Activated T-helper 2 cell treated with anti-CD3 and anti-CD28 coated beads, Interferon-gamma antibody, Interleukin-2, Interleukin-4, amounts not matched to agents 10 μg/mL and 5 μg/mL and 100 μg/mL, durations not matched to agents 14 hours and 24 hours and 36 hours (primary cell): ENCODE measurements around the gene CD226. TPM values are rescaled to one million over a fixed set of nuclear protein-coding genes. Genes with fewer than 3 reads are reported as not detected.
"Not testable (repeated sequence)": the region's sequence is repeated elsewhere in the genome, so short reads cannot be mapped to it uniquely, and the experiment has no call there.

Experiments used
- DNase-seq: peaks from one replicate; pipeline ENCODE4 v3.0.0; 2021; ENCODE audit warnings: low spot score
- H3K27ac Mint-ChIP-seq: one replicate; pipeline ENCODE4 v1.8.0; 2021; ENCODE audit warnings: mixed read lengths
- H3K27me3 Mint-ChIP-seq: one replicate; pipeline ENCODE4 v1.8.0; 2021; ENCODE audit warnings: low read depth, mixed read lengths
- H3K36me3 Mint-ChIP-seq: one replicate; pipeline ENCODE4 v1.8.0; 2021; ENCODE audit warnings: low read depth, mixed read lengths
- H3K4me1 Mint-ChIP-seq: one replicate; pipeline ENCODE4 v1.8.0; 2021; ENCODE audit warnings: low read depth, mixed read lengths
- H3K4me3 Mint-ChIP-seq: one replicate; pipeline ENCODE4 v1.8.0; 2021; ENCODE audit warnings: low read depth, mild to moderate bottlenecking, moderate library complexity, mixed read lengths
- H3K9me3 Mint-ChIP-seq: one replicate; pipeline ENCODE4 v1.8.0; 2021; ENCODE audit warnings: mixed read lengths
- intact Hi-C: fragments of 100-400 bp; cut with micrococcal nuclease; formaldehyde crosslinking; loops from one replicate; pipeline ENCODE4 v1.15.1; 2023
- total RNA-seq: library from RNA; stranded (reverse); gene quantifications from 2 replicates; pipeline ENCODE4 v1.2.3, GENCODE V29; 2022

CD226 gene
- total RNA-seq, 1 donor from 2014 or later = 81.5 TPM

DNA sequence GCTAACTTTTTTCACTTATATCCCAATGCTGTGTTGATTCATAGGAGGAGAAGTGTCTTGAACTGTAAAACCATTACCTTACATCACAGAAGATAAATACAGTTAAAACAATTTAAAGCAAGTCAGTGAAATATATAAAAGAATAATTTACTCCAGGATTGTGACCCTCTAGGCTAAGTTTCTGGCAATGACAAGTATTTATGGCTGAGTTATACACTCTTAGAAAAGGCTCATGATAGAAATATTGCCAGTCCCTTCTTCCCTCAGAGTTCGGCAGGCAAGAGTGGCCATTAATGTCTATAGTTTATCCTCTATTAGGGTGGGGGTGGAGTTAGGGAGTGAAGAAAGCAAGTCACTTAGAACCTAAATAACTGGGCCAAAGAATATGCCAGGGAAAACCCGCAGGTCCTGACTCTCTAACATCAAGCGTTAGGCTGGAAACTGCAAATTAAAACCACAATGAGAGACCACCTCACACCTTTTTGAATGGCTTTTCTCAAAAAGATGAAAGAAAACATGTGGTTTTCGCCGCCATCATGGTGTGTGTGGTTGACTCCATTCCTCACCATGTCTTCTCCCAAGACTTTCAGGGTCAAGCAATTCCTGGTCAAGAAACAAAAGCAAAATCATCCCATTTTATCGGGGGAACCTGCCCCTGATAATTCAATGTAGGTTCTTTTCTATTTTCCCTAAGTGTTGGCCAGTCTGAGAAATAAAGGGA, 69.3 kb downstream of the CD226 start:
- peaks cover 10% of the 10 kb centered on the region for H3K9me3 Mint-ChIP-seq
- H3K27ac Mint-ChIP-seq = no peak overlapping the region
- intact Hi-C loops = no loop called here
- H3K36me3 Mint-ChIP-seq = peaks cover 69% of the 10 kb centered on the region
- H3K4me3 Mint-ChIP-seq = no peak overlapping the region
- H3K4me1 Mint-ChIP-seq = peaks cover 24% of the 10 kb centered on the region
- DNase-seq = no peak
- no peaks in the 10 kb centered on the region for H3K27me3 Mint-ChIP-seq

DNA sequence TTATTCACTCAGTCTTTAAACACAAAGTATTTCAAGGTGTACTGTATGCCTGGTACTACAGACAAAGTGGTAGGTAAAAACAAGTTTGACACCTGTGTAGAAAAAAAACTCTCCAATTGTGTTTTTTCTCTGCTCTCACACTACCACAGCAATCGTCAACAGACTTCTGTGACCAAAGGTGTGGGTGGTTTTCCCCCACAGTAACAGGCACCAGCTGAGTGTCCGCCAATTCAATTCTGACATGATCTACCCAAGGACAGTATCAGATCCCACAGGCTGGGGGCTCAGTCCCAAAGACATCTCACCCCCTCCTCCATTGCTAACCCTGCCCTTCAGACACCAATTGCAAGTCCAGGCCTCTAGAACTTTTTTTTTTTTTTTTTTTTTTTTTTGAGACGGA, 71.2 kb downstream of the CD226 start:
- peaks cover 70% of the 10 kb centered on the region for H3K36me3 Mint-ChIP-seq

DNA sequence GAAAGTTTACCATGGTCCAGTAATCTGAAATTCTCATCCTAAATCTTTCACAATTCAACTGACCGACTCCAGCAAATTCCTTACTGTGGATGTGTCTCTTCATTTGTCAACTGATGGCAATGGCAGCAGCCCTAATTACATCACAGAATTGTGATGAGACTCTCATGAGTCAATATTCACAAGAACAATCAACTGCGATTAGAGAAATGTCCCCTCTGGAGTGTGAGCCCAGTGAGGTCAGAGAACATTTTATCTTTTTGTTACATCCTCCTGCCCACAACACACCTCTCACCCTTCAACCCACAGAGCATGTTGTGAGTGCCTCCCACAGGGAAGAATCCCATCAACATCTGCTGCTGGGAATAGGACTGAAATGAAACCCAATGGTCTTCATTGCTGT, 73.6 kb downstream of the CD226 start:
- peaks cover 66% of the 10 kb centered on the region for H3K36me3 Mint-ChIP-seq

More for the DNA sequence above, 71.2 kb downstream of the CD226 start:
- H3K4me1 Mint-ChIP-seq = peaks cover 23% of the 10 kb centered on the region
- H3K9me3 Mint-ChIP-seq = peaks cover 10% of the 10 kb centered on the region
- no peaks in the 10 kb centered on the region for H3K27me3 Mint-ChIP-seq
- intact Hi-C loops = no loop called here
- no peak for DNase-seq
- H3K4me3 Mint-ChIP-seq = no peak overlapping the region
- H3K27ac Mint-ChIP-seq = no peak overlapping the region

DNA sequence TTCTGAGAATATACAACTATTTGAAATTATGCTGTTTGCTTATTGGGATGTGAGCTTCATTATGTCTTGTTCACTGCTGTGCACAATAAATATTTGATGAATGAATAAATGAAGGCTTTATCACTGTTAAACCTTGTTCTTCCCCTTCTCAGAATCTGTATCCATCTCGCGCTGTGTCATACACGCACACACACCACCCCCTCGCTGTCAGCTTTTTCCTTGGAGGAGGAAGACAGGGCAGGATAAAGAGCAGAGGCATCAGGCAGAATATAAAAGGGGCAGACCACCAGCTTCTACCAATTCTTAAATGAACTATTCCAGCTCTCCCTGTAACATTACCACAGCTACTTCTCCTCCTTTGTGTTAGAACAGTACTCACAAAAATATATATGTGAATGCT, 75.0 kb downstream of the CD226 start:
- Mint-ChIP-seq H3K27me3 (no peaks in the 10 kb centered on the region), H3K9me3 (no peaks in the 10 kb centered on the region), H3K4me3 (no peak overlapping the region), H3K36me3 (peaks cover 60% of the 10 kb centered on the region), H3K27ac (peak overlapping the region; percentile 28), H3K4me1 (peaks cover 20% of the 10 kb centered on the region)
- DNase-seq = no peak
- intact Hi-C loops = no loop called here

More for the DNA sequence above, 73.6 kb downstream of the CD226 start:
- peak overlapping the region; percentile 57 for H3K27ac Mint-ChIP-seq
- no peak overlapping the region for H3K4me3 Mint-ChIP-seq
- H3K27me3 Mint-ChIP-seq = no peaks in the 10 kb centered on the region
- DNase-seq = no peak
- intact Hi-C loops = no loop called here
- H3K4me1 Mint-ChIP-seq = peaks cover 21% of the 10 kb centered on the region
- peaks cover 4% of the 10 kb centered on the region for H3K9me3 Mint-ChIP-seq

DNA sequence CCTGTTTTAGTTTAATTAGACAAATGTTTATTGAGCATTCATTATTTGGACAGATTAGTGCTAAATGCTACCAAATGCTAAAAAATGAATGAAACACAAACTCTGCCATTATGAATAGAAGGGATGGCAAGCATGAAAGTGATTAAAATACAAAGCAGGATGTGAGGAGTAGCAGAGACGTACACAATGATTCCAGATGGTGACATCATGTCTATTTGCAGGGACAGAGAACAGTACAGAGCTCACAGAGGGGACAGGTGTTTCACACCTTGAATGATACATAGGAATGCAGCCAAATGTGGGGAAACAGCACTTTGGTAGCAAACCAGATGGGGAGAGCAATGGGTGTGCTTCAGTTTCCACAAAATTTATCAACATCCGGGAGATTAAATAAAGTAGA, 76.3 kb downstream of the CD226 start:
- Mint-ChIP-seq H3K27me3 (no peaks in the 10 kb centered on the region), H3K9me3 (no peaks in the 10 kb centered on the region), H3K27ac (peak overlapping the region; percentile 21), H3K36me3 (peaks cover 59% of the 10 kb centered on the region), H3K4me1 (peaks cover 18% of the 10 kb centered on the region), H3K4me3 (no peak overlapping the region)
- intact Hi-C loops = no loop called here
- DNase-seq = no peak

DNA sequence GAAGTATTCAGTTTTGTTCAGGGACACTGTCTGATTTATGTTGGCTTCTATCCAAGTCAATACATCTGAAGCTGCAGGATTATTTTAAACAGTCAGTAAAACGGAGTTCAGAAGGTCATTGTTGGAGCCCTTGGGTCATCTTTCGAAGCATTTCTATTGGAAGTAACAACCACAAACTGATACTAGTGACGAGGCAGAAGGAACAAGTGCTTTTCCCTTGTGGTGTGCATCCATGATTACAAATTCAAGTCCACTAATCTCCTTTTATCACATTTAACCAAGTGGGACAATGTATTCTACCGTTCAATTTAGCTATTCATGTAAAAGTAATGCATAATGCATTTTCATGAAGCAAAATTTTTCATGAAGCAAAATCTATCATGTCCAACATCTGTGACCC, 76.9 kb downstream of the CD226 start:
- no peak overlapping the region for H3K27ac Mint-ChIP-seq
- H3K36me3 Mint-ChIP-seq = peaks cover 61% of the 10 kb centered on the region
- no peak overlapping the region for H3K4me3 Mint-ChIP-seq
- H3K27me3 Mint-ChIP-seq = no peaks in the 10 kb centered on the region
- no peak for DNase-seq
- intact Hi-C loops = no loop called here
- H3K4me1 Mint-ChIP-seq = peaks cover 18% of the 10 kb centered on the region
- H3K9me3 Mint-ChIP-seq = no peaks in the 10 kb centered on the region

DNA sequence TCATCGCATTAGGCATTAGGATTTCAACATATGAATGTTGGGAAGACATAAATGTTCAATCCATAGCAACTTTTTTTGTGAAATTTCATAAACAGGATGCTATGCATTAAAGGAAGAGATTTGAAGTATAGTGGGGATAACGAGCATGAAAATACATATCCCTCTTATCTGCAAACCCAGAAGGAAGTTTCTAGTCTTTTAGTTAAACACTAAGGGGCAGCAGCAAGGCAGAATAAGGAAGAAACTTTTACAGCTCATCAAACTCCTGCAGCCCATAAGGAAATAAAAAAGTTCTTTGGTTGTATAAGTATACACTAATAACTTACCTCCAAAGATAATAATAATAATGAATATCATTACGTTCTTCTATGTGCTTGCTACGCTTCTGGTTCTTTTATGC, 81.5 kb downstream of the CD226 start:
- Mint-ChIP-seq H3K36me3 (peaks cover 71% of the 10 kb centered on the region), H3K27me3 (no peaks in the 10 kb centered on the region), H3K4me3 (no peak overlapping the region), H3K27ac (no peak overlapping the region), H3K9me3 (no peaks in the 10 kb centered on the region), H3K4me1 (peaks cover 10% of the 10 kb centered on the region)
- intact Hi-C loops = loop anchor here (2.0 kb wide), 1 partner anchor 17 kb away; no protein-coding TSS in a partner anchor
- DNase-seq = no peak

DNA sequence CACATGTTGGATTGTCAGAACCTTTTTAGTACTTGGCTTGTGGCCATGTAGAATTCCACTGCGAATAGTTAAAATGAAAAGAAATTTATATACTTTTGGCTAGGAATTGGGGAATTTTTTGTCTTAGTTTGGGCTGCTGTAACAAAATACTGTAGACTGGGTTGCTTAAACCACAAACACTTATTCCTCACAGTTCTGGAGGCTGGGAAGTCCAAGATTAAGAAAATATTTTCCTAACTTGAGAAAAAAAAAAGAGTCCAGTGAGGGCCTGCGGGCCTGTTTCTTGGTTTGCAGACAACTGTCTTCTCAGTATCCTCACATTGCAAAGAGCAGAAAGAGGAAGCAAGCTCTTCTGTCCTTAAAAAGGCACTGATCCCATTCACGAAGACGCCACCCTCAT, 81.9 kb downstream of the CD226 start:
- Mint-ChIP-seq H3K9me3 (no peaks in the 10 kb centered on the region), H3K27ac (no peak overlapping the region), H3K4me3 (no peak overlapping the region), H3K27me3 (no peaks in the 10 kb centered on the region), H3K4me1 (peaks cover 9% of the 10 kb centered on the region), H3K36me3 (peaks cover 67% of the 10 kb centered on the region)
- intact Hi-C loops = loop anchor here (2.0 kb wide), 1 partner anchor 17 kb away; no protein-coding TSS in a partner anchor
- DNase-seq = no peak

DNA sequence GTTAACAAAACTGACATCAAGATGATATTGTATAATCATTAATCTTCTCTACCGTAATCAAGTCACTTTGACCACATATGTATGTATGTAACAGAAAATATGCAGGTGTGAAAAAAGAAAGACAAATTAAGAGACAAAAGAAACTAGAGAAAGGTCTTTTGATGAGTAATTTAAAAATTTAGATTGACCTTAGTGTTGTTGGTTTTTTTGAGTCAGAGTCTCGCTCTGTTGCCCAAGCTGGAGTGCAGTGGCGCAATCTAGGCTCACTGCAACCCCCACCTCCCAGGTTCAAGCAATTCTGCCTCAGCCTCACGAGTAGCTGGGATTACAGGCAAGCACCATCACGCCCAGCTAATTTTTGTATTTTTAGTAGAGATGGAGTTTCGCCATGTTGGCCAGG, 82.9 kb downstream of the CD226 start:
- H3K27me3 Mint-ChIP-seq, intact Hi-C loops, H3K4me1 Mint-ChIP-seq, H3K4me3 Mint-ChIP-seq, H3K9me3 Mint-ChIP-seq, H3K27ac Mint-ChIP-seq, DNase-seq: not testable (repeated sequence)
- peaks cover 68% of the 10 kb centered on the region for H3K36me3 Mint-ChIP-seq

DNA sequence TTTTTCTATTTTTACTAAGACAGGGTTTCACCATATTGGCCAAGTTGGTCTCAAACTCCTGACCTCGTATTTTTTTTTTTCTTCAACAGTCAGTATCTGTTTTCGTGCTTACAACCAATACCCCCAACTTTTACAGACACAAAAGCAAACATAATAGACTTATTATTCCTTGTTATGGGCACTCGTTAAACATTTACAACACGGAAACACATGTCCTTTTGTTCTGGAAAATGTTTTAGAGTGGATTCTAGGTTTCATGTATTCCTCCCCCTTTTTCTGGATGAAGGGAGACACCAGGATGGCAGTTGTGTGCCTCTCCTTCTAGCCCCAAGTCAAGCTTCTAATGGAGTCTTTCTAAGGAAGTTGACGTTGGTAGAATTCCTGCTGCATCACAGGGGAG, 88.8 kb downstream of the CD226 start:
- H3K4me1 Mint-ChIP-seq = no peaks in the 10 kb centered on the region
- H3K27ac Mint-ChIP-seq = no peak overlapping the region
- no peak overlapping the region for H3K4me3 Mint-ChIP-seq
- no peaks in the 10 kb centered on the region for H3K27me3 Mint-ChIP-seq
- no peaks in the 10 kb centered on the region for H3K9me3 Mint-ChIP-seq
- intact Hi-C loops = no loop called here
- peaks cover 54% of the 10 kb centered on the region for H3K36me3 Mint-ChIP-seq
- no peak for DNase-seq

DNA sequence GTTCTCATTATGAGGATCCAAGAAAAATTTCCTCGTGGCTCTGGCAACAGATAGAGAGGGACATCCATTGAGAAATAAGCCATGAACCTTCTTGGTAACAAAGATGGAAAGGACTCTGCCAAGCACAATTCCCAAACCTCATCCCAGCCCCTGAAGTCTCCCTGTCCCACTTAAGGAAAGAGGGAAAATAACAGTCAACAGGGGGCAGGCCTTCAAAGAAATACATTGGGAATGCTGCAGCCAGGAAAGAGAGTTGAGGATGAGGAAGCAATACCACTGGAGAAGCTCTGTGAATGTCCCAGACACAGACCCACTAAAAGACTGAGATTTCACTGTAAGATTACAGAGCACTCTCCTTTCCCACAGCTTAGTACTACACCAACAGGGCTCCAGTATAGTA, 93.2 kb downstream of the CD226 start:
- Mint-ChIP-seq H3K27me3 (no peaks in the 10 kb centered on the region), H3K4me1 (no peaks in the 10 kb centered on the region), H3K9me3 (no peaks in the 10 kb centered on the region), H3K4me3 (no peak overlapping the region), H3K36me3 (peaks cover 32% of the 10 kb centered on the region), H3K27ac (no peak overlapping the region)
- intact Hi-C loops = no loop called here
- DNase-seq = no peak

DNA sequence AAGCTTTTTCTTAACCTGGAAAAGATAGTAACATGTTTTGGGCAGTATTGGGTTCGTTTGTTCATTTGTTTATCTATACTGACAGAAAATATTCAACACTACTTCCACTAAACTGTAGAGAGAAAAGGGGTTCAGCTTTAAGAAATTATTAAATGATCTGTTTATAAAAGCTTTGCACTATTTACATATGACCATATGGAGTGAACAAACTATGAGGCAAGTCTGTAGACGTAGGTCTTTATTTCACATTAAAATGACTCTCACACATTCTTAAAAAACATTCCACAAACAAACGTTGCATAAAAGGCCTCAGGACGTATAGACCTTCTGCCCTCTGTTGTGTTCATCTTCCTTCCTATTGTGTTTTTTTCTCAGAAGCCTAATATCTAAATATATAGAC, 94.6 kb downstream of the CD226 start:
- Mint-ChIP-seq H3K27ac (no peak overlapping the region), H3K4me1 (no peaks in the 10 kb centered on the region), H3K4me3 (no peak overlapping the region), H3K36me3 (peaks cover 22% of the 10 kb centered on the region), H3K9me3 (no peaks in the 10 kb centered on the region), H3K27me3 (no peaks in the 10 kb centered on the region)
- no peak for DNase-seq
- intact Hi-C loops = no loop called here

DNA sequence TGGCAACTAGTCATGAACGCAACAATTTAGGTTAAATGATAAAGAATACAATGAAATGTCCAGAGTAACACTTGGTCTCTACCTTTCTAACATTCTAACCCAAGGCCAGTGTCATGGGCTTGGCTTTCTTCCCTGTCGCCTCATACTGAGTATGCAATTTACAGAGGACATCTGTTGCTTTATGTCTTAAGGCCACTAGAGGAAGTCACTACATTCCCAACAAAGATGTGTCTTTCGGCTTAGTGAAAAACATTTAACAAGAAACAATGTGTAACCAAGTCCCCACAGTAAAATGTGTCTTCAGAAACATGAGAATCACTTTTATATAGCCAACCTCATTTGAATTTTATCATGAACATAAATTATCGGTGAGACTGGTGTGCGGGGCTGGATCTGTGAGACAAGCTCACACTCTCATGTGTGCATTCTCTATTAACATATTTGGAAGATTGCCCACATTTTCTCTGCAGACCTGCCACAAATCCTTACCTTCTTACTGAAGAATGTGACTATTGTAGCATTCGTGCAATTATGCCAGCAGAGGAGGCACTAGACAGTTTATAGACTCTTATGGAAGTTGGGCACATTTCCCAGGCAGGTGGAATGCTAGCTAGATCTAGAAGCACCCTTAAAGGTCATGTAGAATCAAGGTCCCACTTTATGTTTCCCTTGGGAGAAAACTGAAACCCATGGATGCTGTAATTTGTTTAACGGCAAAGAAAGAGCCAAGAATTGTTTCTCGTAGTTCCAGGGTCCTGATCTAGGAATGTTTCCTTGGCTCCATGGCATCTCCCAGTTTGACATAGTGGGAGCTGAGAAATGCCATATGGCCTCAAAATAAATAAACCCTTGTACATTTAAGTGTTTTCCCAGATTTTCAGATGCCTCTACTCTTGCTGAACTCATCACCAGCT, 101.8 kb downstream of the CD226 start:
- no peak for DNase-seq
- peaks cover 3% of the 10 kb centered on the region for H3K4me1 Mint-ChIP-seq
- no peak overlapping the region for H3K4me3 Mint-ChIP-seq
- H3K9me3 Mint-ChIP-seq = no peaks in the 10 kb centered on the region
- no peak overlapping the region for H3K27ac Mint-ChIP-seq
- no peaks in the 10 kb centered on the region for H3K27me3 Mint-ChIP-seq
- no peaks in the 10 kb centered on the region for H3K36me3 Mint-ChIP-seq
- intact Hi-C loops = loop anchor here (10.0 kb wide), 1 partner anchor 239 kb away; no protein-coding TSS in a partner anchor
